DOHH2 (cell line): ENCODE results near the gene FILIP1.

Experiments used
- H3F3A ChIP-seq: fragments of 200-600 bp; sonication (generic), shearing (Covaris generic); 2 replicates; pipeline ENCODE4 v1.6.0; 2016; ENCODE audit warnings: antibody characterized with exemption, mild to moderate bottlenecking; ENCODE audit not compliant: control insufficient read depth, insufficient read depth
- H3K27ac ChIP-seq: fragments of 200-600 bp; sonication (generic); 2 replicates; pipeline ENCODE4 v1.5.1; 2014; ENCODE audit warnings: low read depth, mild to moderate bottlenecking, low read length, moderate library complexity
- H3K27me3 ChIP-seq: fragments of 200-600 bp; sonication (generic); 2 replicates; pipeline ENCODE4 v1.6.1; 2014; ENCODE audit warnings: mild to moderate bottlenecking, low read length, mixed read lengths; ENCODE audit not compliant: control insufficient read depth
- H3K36me3 ChIP-seq: fragments of 200-600 bp; sonication (generic); 2 replicates; pipeline ENCODE4 v1.6.1; 2014; ENCODE audit warnings: mild to moderate bottlenecking, low read length, moderate library complexity, mixed read lengths; ENCODE audit not compliant: control insufficient read depth
- H3K4me1 ChIP-seq: fragments of 200-600 bp; sonication (generic); 2 replicates; pipeline ENCODE4 v1.6.1; 2014; ENCODE audit warnings: mild to moderate bottlenecking, low read length, mixed read lengths; ENCODE audit not compliant: control insufficient read depth
- H3K4me2 ChIP-seq: fragments of 200-600 bp; sonication (generic); 2 replicates; pipeline ENCODE4 v1.6.0; 2014; ENCODE audit warnings: mild to moderate bottlenecking, low read length, moderate library complexity
- H3K4me3 ChIP-seq: fragments of 200-600 bp; sonication (generic); 2 replicates; pipeline ENCODE4 v1.5.1; 2014; ENCODE audit warnings: mild to moderate bottlenecking, low read length, mixed read lengths
- H3K79me2 ChIP-seq: fragments of 200-600 bp; sonication (generic); 2 replicates; pipeline ENCODE4 v1.6.1; 2014; ENCODE audit warnings: mild to moderate bottlenecking, low read length, mixed read lengths; ENCODE audit not compliant: control insufficient read depth
- H3K9me2 ChIP-seq: fragments of 200-600 bp; sonication (generic); replicated peaks from 2 replicates; pipeline ENCODE4 v1.6.1; 2014; ENCODE audit warnings: mild to moderate bottlenecking, low read length, mixed read lengths; ENCODE audit not compliant: control insufficient read depth
- H3K9me3 ChIP-seq: fragments of 200-600 bp; sonication (generic); 2 replicates; pipeline ENCODE4 v1.6.1; 2014; ENCODE audit warnings: antibody characterized with exemption, low read length, mixed read lengths; ENCODE audit not compliant: control insufficient read depth, insufficient read depth
- H4K20me1 ChIP-seq: fragments of 200-600 bp; sonication (generic); 2 replicates; pipeline ENCODE4 v1.6.0; 2014; ENCODE audit warnings: low read depth, mild to moderate bottlenecking, antibody characterized with exemption, low read length, moderate library complexity; ENCODE audit not compliant: control insufficient read depth, insufficient read depth
- EZH2phosphoT487 ChIP-seq: fragments of 200-600 bp; sonication (generic); IDR thresholded peaks from 2 replicates; pipeline ENCODE4 v1.6.1; 2017; ENCODE audit warnings: borderline replicate concordance, mild to moderate bottlenecking, antibody characterized with exemption, low read length, moderate library complexity, mixed read lengths
- TF ChIP-seq, protein P1 (sequence below): fragments of 200-600 bp; sonication (generic); IDR thresholded peaks from one replicate; pipeline ENCODE4 v1.5.1; 2014; ENCODE audit warnings: antibody characterized with exemption, mild to moderate bottlenecking, low read depth, low read length; ENCODE audit not compliant: poor library complexity, severe bottlenecking

FILIP1 gene

GRCh38 chr6:75438442-75439116 is 55.0 kb downstream of the FILIP1 start:
- Histone ChIP-seq H3K79me2 (no peaks in the 10 kb centered on the region), H3K36me3 (no peaks in the 10 kb centered on the region), H3K9me2 (no peaks in the 10 kb centered on the region), H3K27ac (no peak overlapping the region), H3K4me1 (no peaks in the 10 kb centered on the region), H4K20me1 (no peaks in the 10 kb centered on the region), H3K4me3 (no peak overlapping the region), H3F3A (no peaks in the 10 kb centered on the region), H3K27me3 (no peaks in the 10 kb centered on the region), H3K4me2 (no peak overlapping the region), H3K9me3 (no peaks in the 10 kb centered on the region)
- TF ChIP-seq, protein P1, sequence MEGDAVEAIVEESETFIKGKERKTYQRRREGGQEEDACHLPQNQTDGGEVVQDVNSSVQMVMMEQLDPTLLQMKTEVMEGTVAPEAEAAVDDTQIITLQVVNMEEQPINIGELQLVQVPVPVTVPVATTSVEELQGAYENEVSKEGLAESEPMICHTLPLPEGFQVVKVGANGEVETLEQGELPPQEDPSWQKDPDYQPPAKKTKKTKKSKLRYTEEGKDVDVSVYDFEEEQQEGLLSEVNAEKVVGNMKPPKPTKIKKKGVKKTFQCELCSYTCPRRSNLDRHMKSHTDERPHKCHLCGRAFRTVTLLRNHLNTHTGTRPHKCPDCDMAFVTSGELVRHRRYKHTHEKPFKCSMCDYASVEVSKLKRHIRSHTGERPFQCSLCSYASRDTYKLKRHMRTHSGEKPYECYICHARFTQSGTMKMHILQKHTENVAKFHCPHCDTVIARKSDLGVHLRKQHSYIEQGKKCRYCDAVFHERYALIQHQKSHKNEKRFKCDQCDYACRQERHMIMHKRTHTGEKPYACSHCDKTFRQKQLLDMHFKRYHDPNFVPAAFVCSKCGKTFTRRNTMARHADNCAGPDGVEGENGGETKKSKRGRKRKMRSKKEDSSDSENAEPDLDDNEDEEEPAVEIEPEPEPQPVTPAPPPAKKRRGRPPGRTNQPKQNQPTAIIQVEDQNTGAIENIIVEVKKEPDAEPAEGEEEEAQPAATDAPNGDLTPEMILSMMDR: no peak
- no peak for TF ChIP-seq EZH2phosphoT487

- Histone ChIP-seq H3K9me2 (no peaks in the 10 kb centered on the region), H3K27me3 (no peaks in the 10 kb centered on the region), H3K79me2 (no peaks in the 10 kb centered on the region), H3K4me2 (no peak overlapping the region), H3K36me3 (no peaks in the 10 kb centered on the region), H4K20me1 (no peaks in the 10 kb centered on the region), H3K4me1 (no peaks in the 10 kb centered on the region), H3K4me3 (no peak overlapping the region), H3K27ac (no peak overlapping the region), H3K9me3 (no peaks in the 10 kb centered on the region), H3F3A (no peaks in the 10 kb centered on the region)
- TF ChIP-seq EZH2phosphoT487: no peak
- TF ChIP-seq, protein P1: no peak
Measured at GRCh38 chr6:75438013-75438431, 55.6 kb downstream of the FILIP1 start.

DNA sequence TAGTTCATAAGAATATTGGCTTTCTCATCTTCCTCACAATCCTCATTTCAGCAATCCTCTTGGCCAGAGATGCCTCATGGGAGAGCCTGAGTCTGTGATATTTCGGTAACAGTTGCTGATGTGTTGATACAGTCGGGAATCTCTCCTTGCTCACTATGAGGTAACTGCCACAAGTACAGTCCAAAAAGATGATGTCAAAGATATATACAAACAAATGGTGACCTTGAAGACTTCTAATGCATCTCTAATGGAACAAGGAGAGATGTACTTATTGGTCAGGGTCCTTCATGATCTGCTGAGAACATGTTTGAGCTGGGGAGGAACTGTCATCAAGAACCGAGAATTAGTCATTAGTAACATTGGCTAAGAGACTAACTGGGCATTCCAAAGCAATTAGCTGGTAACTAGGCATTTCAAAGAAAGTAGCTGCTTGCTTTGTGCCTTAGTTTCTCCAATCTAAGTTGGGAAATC is 56.1 kb downstream of the FILIP1 start:
- no peak overlapping the region for H3K4me3 ChIP-seq
- no peaks in the 10 kb centered on the region for H3K4me1 ChIP-seq
- H3K4me2 ChIP-seq: no peak overlapping the region
- H3K79me2 ChIP-seq: no peaks in the 10 kb centered on the region
- H3K9me2 ChIP-seq: no peaks in the 10 kb centered on the region
- H4K20me1 ChIP-seq: no peaks in the 10 kb centered on the region
- no peaks in the 10 kb centered on the region for H3K27me3 ChIP-seq
- TF ChIP-seq, protein P1: no peak
- no peak for TF ChIP-seq EZH2phosphoT487
- H3K9me3 ChIP-seq: no peaks in the 10 kb centered on the region
- H3F3A ChIP-seq: no peaks in the 10 kb centered on the region
- no peaks in the 10 kb centered on the region for H3K36me3 ChIP-seq
- no peak overlapping the region for H3K27ac ChIP-seq
